ENCODE results near the gene ROR2. TPM values are rescaled to one million over a fixed set of nuclear protein-coding genes. Genes with fewer than 3 reads are reported as not detected.

ROR2 gene
- total RNA-seq, 4 donors from 2014 or later = 1.8 to 4.2 (median 2.7) TPM

DNA sequence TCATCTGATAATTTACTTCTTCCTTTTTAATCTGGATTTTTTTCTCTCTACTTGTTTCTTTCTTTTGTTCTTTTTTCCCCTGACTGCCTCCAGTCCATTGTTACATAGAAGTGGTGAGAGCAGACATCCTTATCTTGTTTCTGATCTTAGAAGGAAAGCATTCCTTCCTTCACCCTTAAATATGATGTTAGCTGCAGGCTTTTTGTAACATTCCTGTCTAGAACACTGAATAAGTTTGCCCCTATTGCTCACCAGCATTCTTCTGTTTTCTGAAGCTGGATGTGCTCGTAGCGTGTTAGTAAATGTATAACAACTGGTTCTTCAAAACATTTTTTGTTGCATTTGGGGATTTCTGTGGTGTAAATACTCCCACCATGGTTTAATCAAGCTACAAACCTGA, 389.7 kb downstream of the ROR2 start:
- H3K27me3 ChIP-seq = no peaks in the 10 kb centered on the region
- no peak for TF ChIP-seq EP300 (IDR thresholded peaks at IDR 0.05)
- TF ChIP-seq POLR2A (IDR thresholded peaks at IDR 0.05) = no peak
- TF ChIP-seq, protein P1, sequence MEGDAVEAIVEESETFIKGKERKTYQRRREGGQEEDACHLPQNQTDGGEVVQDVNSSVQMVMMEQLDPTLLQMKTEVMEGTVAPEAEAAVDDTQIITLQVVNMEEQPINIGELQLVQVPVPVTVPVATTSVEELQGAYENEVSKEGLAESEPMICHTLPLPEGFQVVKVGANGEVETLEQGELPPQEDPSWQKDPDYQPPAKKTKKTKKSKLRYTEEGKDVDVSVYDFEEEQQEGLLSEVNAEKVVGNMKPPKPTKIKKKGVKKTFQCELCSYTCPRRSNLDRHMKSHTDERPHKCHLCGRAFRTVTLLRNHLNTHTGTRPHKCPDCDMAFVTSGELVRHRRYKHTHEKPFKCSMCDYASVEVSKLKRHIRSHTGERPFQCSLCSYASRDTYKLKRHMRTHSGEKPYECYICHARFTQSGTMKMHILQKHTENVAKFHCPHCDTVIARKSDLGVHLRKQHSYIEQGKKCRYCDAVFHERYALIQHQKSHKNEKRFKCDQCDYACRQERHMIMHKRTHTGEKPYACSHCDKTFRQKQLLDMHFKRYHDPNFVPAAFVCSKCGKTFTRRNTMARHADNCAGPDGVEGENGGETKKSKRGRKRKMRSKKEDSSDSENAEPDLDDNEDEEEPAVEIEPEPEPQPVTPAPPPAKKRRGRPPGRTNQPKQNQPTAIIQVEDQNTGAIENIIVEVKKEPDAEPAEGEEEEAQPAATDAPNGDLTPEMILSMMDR (IDR thresholded peaks at IDR 0.05) = no peak
- 66 to 76% methylated on average over 2 of the region's 2 CpGs for WGBS, 2 donors
- H3K9me3 ChIP-seq = no peaks in the 10 kb centered on the region
- no peaks in the 10 kb centered on the region for H3K36me3 ChIP-seq
- no peak overlapping the region for H3K27ac ChIP-seq
- DNase-seq (ENCODE audit: low spot score in 2 of 2) = no peak
- no peaks in the 10 kb centered on the region for H3K4me1 ChIP-seq
- no peak overlapping the region for H3K4me3 ChIP-seq

DNA sequence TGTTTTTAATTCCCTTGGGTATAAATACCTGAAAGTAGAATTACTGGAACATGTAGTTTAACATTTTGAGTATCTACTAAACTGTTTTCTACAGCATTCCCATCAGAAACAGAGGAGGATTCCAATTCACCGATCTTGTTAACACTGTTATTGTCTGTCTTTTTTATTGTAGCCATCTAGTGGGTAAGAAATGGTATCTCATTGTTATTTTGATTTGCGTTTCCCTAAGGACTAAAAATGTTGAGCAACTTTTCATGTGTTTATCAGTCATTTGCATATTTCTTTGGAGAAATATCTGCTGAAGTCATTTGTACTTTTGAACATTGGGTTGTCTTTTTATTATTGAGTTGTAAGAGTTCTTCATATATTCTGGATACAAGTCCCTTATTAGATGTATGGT, 391.1 kb downstream of the ROR2 start:
- DNase-seq (ENCODE audit: low spot score in 2 of 2) = no peak
- H3K9me3 ChIP-seq = no peaks in the 10 kb centered on the region
- no peak for TF ChIP-seq EP300 (IDR thresholded peaks at IDR 0.05)
- TF ChIP-seq, protein P1 (IDR thresholded peaks at IDR 0.05) = no peak
- no peak for TF ChIP-seq POLR2A (IDR thresholded peaks at IDR 0.05)

DNA sequence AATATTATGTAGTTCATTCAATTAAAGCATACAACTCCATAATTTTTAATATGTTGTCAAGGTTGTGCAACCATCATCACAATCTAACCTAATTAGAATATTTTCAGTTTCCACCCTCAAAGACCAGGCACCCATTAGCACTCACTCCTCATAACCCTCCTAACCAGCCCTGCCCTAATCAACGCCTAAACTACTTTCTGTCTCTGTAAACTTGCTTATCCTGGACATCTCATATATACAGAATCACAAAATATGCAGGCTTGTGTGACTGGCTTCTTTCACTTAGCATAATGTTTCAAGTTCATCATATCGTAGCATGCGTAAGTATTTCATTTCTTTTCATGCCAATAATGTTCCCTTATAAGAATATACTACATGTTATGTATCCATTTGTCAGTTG, 391.6 kb downstream of the ROR2 start:
- Histone ChIP-seq H3K27me3 (no peaks in the 10 kb centered on the region), H3K4me1 (no peaks in the 10 kb centered on the region), H3K27ac (no peak overlapping the region), H3K4me3 (no peak overlapping the region), H3K9me3 (no peaks in the 10 kb centered on the region), H3K36me3 (no peaks in the 10 kb centered on the region)
- TF ChIP-seq EP300 (IDR thresholded peaks at IDR 0.05) = no peak
- TF ChIP-seq POLR2A (IDR thresholded peaks at IDR 0.05) = no peak
- TF ChIP-seq, protein P1 (IDR thresholded peaks at IDR 0.05) = no peak
- 89 to 91% methylated on average over 3 of the region's 3 CpGs for WGBS, 2 donors
- DNase-seq (ENCODE audit: low spot score in 2 of 2) = no peak

More for the DNA sequence above, 391.1 kb downstream of the ROR2 start:
- Histone ChIP-seq H3K4me3 (no peak overlapping the region), H3K27ac (no peak overlapping the region), H3K36me3 (no peaks in the 10 kb centered on the region), H3K27me3 (no peaks in the 10 kb centered on the region), H3K4me1 (no peaks in the 10 kb centered on the region)
- WGBS, 2 donors = 61 to 68% methylated on average over 2 of the region's 2 CpGs

DNA sequence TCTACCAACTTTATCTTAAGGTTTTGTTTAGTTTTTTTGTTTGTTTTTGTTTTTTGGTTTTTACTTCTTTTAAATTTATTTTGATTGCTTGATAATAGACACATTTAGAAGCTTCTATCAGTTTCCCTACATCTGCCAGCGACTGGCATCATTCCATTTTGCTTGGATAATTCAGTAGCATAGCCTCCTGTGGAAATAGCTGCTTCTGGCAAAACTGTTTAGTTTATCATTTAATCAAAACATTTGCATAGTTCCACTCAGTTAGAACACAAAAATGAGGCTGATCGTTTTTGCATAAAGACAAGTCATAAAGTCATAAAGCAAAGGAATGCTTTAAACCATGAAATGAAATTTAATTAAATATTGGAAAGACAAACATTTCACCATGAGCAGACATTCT, 392.7 kb downstream of the ROR2 start:
- WGBS, 2 donors = 55 to 69% methylated on average over 2 of the region's 2 CpGs

DNA sequence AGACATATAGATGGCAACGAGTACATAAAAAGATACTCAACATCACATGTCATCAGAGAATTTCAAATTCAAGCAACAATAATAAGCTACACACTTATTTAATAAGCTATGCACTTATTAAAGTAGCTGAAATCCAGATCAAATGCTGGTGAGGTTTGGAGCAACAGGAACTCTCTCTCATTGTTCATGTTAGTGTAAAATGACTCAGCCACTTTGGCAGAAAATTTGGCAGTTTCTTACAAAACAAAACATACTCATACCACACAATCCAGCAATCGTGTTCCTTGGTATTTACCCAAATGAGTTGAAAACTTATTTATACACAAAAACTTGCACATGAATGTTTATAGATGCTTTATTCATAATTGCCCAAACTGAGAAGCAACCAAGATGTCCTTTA, 394.9 kb downstream of the ROR2 start:
- Histone ChIP-seq H3K27ac (no peak overlapping the region), H3K36me3 (no peaks in the 10 kb centered on the region), H3K4me1 (no peaks in the 10 kb centered on the region), H3K9me3 (no peaks in the 10 kb centered on the region), H3K4me3 (no peak overlapping the region), H3K27me3 (no peaks in the 10 kb centered on the region)
- TF ChIP-seq EP300 (IDR thresholded peaks at IDR 0.05) (no peak), POLR2A (IDR thresholded peaks at IDR 0.05) (no peak)
- TF ChIP-seq, protein P1 (IDR thresholded peaks at IDR 0.05) = no peak
- no peak for DNase-seq (ENCODE audit: low spot score in 2 of 2)
- 65 to 67% methylated on average over 2 of the region's 2 CpGs for WGBS, 2 donors

More for the DNA sequence above, 392.7 kb downstream of the ROR2 start:
- H3K9me3 ChIP-seq = no peaks in the 10 kb centered on the region
- H3K4me1 ChIP-seq = no peaks in the 10 kb centered on the region
- no peak overlapping the region for H3K4me3 ChIP-seq
- TF ChIP-seq, protein P1 (IDR thresholded peaks at IDR 0.05) = no peak
- no peak for TF ChIP-seq POLR2A (IDR thresholded peaks at IDR 0.05)
- no peak for TF ChIP-seq EP300 (IDR thresholded peaks at IDR 0.05)
- H3K36me3 ChIP-seq = no peaks in the 10 kb centered on the region
- H3K27ac ChIP-seq = no peak overlapping the region
- no peaks in the 10 kb centered on the region for H3K27me3 ChIP-seq
- DNase-seq (ENCODE audit: low spot score in 2 of 2) = no peak
